Epithelial cell of proximal tubule (primary cell): ENCODE measurements around the gene TSKU. TPM values are rescaled to one million over a fixed set of nuclear protein-coding genes. Genes with fewer than 3 reads are reported as not detected.

ENCODE experiments used
- DNase-seq: peaks from one replicate; pipeline ENCODE4 v3.0.0-alpha.2; 2011; ENCODE audit warnings: low read depth
- H3K4me3 ChIP-seq: 2 replicates; pipeline ENCODE4 v1.5.1; 2011; ENCODE audit warnings: low read depth, mild to moderate bottlenecking, low read length
- total RNA-seq: library from RNA; depleted of rRNA; stranded (reverse); fragments of >200 nt; gene quantifications from 2 replicates; pipeline ENCODE4 v1.2.3, GENCODE V29; 2015
- TF ChIP-seq, protein P1 (sequence below): conservative IDR thresholded peaks from 2 replicates; pipeline ENCODE4 v1.5.1; 2012; ENCODE audit warnings: low read depth, mild to moderate bottlenecking, low read length

TSKU gene
- total RNA-seq, 1 donor from 2014 or later = 18.3 TPM

DNA sequence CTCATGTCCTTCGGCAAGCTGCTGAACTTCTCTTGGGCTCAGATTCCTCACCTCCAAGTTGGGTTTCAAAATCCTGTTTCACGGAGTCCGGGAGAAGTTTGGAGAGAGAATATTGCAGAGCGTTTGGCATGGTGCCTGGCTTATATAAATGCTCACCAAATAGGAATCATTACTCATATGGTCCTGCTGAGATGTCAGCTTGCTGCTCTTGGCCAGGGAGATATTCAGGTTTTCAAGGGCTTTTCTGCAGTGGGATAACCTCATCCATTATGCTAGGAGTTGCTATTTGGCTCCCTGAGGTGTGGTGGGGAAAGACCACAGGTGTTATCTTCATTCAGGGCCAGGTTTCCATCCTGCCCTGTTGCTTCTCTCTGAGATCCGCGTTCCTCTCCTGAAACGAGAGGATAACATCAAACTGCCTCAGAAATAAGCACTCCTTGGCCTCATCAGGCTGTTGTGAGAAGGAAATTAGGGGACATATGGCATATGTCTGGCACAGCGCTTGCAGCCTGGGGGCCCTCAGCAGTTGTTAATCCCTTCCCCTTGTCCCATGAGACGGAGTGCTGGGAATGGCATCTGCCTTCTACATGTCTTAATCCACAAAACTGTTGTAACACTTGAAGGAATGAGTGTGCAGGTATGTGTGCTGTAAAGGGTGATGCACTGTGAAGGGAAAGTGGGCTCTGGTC, 47.6 kb downstream of the TSKU start:
- no peak overlapping the region for H3K4me3 ChIP-seq
- TF ChIP-seq, protein P1, sequence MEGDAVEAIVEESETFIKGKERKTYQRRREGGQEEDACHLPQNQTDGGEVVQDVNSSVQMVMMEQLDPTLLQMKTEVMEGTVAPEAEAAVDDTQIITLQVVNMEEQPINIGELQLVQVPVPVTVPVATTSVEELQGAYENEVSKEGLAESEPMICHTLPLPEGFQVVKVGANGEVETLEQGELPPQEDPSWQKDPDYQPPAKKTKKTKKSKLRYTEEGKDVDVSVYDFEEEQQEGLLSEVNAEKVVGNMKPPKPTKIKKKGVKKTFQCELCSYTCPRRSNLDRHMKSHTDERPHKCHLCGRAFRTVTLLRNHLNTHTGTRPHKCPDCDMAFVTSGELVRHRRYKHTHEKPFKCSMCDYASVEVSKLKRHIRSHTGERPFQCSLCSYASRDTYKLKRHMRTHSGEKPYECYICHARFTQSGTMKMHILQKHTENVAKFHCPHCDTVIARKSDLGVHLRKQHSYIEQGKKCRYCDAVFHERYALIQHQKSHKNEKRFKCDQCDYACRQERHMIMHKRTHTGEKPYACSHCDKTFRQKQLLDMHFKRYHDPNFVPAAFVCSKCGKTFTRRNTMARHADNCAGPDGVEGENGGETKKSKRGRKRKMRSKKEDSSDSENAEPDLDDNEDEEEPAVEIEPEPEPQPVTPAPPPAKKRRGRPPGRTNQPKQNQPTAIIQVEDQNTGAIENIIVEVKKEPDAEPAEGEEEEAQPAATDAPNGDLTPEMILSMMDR = no peak
- no peak for DNase-seq

DNA sequence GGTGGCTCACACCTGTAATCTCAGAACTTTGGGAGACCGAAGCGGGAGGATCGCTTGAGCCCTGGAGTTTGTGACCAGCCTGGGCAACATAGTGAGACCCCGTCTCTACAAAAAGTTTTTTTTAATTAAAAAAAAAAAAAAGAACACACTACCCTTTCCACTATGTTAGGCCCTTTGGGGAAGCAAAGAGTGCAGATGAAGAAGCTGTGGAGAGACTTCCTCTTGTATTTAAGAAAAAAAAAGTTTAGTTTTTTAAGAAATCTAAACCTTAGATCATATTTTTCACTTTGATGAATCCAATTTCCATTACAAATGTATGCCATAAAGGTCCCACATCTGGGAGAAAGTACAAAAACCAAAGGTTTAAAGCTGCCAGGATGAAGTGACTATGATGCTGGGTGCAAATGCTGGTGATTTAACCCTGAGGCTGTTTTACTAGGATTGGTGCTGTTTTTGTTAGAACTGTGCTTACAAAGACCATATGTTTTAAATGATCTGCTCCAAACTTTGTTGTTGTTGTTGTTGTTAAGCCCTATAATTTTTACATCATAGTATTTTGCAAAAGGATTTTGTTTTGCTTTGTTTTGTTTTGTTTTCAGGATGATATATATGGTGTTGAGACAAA, 48.6 kb downstream of the TSKU start:
- no peak overlapping the region for H3K4me3 ChIP-seq
- no peak for DNase-seq
- TF ChIP-seq, protein P1 = no peak

DNA sequence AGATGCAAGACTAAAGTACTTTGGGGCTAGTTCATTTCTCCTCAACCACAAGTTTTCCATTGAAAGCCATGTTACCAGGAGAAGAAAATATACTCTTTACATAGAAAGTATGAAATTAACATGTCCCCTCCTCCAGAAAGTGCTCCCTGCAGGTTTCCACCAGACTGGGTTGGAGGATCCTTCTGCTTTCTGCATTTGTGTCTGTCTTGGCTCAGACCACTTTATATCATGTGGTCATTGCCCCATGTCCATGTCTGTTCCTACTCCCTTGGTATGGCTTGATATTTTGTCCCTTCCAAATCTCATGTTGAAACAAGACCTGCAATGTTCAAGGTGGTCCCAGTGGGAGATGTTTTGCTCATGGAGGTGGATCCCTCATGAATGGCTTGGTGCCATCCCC, 49.2 kb downstream of the TSKU start:
- no peak overlapping the region for H3K4me3 ChIP-seq
- no peak for DNase-seq
- TF ChIP-seq, protein P1 = no peak

DNA sequence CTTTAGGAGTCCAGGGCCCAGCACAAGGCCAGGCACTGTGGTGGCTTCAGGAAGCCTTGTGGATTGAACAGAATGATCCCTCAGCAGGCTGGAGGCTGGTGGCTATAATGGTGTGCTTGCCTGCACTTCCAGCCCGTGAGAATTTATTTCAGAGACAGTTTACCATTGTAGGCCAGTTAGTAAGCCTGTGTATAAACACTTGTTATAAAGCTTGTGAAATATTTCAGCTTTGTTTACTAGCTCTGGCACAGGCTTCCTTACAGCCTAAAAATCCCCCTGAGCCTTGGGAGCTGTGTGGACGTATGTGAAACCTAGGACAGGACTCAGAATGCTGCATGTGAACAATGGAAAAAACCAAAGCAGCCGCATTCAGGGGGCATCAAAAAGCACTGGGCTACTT, 51.0 kb downstream of the TSKU start:
- no peak overlapping the region for H3K4me3 ChIP-seq
- DNase-seq = no peak
- TF ChIP-seq, protein P1 = no peak

DNA sequence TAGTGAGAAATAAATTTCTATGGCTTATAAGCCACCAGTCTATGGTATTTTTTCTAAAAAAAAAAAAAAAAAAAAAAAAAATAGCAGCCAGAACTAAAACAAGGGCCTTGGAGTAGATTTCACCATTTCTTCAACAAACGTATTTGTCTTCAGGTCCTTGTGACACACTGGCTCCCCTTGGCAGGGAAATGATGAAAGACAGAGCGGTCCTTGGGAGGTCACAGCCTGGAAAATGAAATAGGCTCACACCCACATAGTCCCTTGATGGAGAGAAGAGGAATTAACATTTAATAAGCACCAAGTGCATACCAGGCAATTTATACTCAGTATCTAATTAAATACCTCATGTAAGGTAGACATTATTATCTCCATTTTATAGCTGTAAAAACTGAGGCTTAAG, 51.9 kb downstream of the TSKU start:
- TF ChIP-seq, protein P1 = no peak
- no peak overlapping the region for H3K4me3 ChIP-seq
- DNase-seq = no peak

DNA sequence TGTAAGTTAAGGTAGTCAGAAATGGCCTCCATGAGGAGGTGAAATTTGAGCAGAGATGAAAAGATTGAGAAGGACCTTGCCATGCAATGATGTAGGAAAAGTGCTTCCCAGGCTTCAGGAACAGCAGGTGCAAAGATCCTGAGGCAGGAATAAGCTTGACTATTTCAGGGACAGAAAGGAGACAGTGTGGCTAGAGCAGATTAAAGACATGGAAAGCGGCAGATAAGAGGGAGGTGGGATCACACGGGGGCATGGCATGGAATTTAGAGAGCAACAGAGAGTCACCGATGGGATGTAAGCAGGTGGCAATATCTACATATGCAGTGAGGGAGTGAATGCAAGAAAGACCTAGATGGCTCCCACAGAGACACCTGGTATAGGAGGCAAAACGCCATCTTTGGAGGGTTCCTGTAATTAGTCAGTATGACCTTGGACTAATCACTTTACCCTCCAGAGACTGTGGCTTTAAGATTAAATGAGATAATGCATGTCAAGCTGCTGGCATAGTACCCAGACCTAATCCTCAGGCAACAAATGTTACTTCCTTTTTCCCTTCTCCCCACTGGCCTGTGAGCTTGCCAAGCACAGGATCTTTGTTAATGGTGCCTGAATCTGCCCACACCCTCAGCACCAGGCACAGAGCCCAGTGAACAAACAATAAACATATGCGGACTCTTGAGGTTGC, 52.9 kb downstream of the TSKU start:
- TF ChIP-seq, protein P1 = no peak
- DNase-seq = no peak
- no peak overlapping the region for H3K4me3 ChIP-seq
